ENCODE measurements around the gene BUD13.
"Not testable (repeated sequence)": the region's sequence is repeated elsewhere in the genome, so short reads cannot be mapped to it uniquely, and the experiment has no call there.

BUD13 gene

GRCh38 chr11:116774661-116775060 lies 1.9 kb upstream of the BUD13 start:
- Histone ChIP-seq H3K4me1 (ENCODE audit: control insufficient read depth, insufficient read depth, low read length) (peaks cover 9% of the 10 kb centered on the region), H3K9ac (ENCODE audit: low read length) (no peak overlapping the region), H3K36me3 (ENCODE audit: control insufficient read depth, insufficient read depth, low read length) (peaks cover 22% of the 10 kb centered on the region), H3K4me3 (ENCODE audit: low read length) (no peak overlapping the region), H3K27me3 (ENCODE audit: control insufficient read depth, insufficient read depth, low read length) (no peaks in the 10 kb centered on the region), H3K9me3 (ENCODE audit: control insufficient read depth, low read length) (no peaks in the 10 kb centered on the region)

GRCh38 chr11:116773203-116774097 lies 663 bp upstream of the BUD13 start:
- no peaks in the 10 kb centered on the region for H3K9me3 ChIP-seq (ENCODE audit: control insufficient read depth, low read length)
- H3K4me1 ChIP-seq (ENCODE audit: control insufficient read depth, insufficient read depth, low read length) = peaks cover 9% of the 10 kb centered on the region
- H3K36me3 ChIP-seq (ENCODE audit: control insufficient read depth, insufficient read depth, low read length) = peaks cover 16% of the 10 kb centered on the region
- no peaks in the 10 kb centered on the region for H3K27me3 ChIP-seq (ENCODE audit: control insufficient read depth, insufficient read depth, low read length)
- H3K4me3 ChIP-seq (ENCODE audit: low read length) = peak overlapping the region; percentile 69
- peak overlapping the region; percentile 67 for H3K9ac ChIP-seq (ENCODE audit: low read length)

DNA sequence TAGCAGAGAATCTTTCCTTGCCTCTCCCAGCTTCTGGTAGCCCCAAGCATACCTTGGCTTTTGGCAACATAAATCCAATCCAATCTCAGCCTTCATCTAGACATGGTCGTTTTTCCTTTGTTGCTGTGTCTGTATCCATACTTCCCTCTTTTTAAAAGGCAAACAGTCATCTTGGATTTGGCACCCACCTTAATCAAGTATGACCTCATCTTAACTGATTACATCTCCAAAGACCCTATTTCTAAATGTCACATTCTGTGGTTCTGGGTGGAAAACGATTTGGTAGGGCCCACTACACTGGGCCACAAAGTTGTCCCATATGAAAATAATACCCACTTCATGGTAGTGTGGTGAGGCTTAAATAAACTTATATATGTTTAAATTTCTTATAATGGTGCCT lies 852 bp downstream of the BUD13 start:
- Histone ChIP-seq H3K4me3 (ENCODE audit: low read length) (peak overlapping the region; percentile 85), H3K4me1 (ENCODE audit: control insufficient read depth, insufficient read depth, low read length) (peaks cover 9% of the 10 kb centered on the region), H3K9ac (ENCODE audit: low read length) (peak overlapping the region; percentile 82), H3K9me3 (ENCODE audit: control insufficient read depth, low read length) (no peaks in the 10 kb centered on the region), H3K27me3 (ENCODE audit: control insufficient read depth, insufficient read depth, low read length) (no peaks in the 10 kb centered on the region), H3K36me3 (ENCODE audit: control insufficient read depth, insufficient read depth, low read length) (peaks cover 5% of the 10 kb centered on the region)

DNA sequence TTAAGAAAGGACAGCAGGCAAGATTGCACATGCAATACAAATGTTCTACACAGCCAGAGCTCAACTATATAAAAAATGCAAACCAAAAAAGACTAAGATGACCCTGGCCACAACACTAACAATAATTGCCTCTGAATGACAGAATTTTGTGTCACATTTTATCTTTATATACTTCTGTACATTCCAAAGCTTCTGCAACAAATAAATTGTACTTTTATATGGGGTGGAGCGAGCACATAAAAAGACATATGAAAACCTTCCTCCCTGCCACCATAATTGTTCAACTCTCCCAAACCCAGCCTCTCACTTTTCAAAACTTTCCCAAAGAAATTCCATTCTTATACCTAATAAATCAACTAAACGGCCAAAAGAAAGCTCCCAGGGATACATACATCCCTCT lies 10.7 kb downstream of the BUD13 start:
- no peak overlapping the region for H3K9ac ChIP-seq (ENCODE audit: low read length)
- H3K4me1 ChIP-seq (ENCODE audit: control insufficient read depth, insufficient read depth, low read length) = no peaks in the 10 kb centered on the region
- H3K36me3 ChIP-seq (ENCODE audit: control insufficient read depth, insufficient read depth, low read length) = peaks cover 10% of the 10 kb centered on the region
- H3K4me3 ChIP-seq (ENCODE audit: low read length) = no peak overlapping the region
- H3K27me3 ChIP-seq (ENCODE audit: control insufficient read depth, insufficient read depth, low read length) = no peaks in the 10 kb centered on the region
- no peaks in the 10 kb centered on the region for H3K9me3 ChIP-seq (ENCODE audit: control insufficient read depth, low read length)

DNA sequence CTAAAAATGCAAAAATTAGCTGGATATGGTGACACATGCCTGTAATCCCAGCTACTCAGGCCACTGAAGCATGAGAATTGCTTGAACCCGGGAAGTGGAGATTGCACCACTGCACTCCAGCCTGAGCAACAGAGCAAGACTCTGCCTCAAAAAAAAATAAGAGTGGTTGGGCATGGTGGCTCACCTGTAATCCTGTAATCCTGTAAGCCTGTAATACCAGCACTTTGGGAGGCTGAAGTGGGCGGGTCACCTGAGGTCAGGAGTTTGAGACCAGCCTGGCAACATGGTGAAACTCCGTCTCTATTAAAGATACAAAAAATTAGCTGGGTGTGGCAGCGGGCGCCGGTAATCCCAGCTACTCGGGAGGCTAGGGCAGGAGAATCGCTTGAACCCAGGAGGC lies 16.7 kb downstream of the BUD13 start:
- not testable (repeated sequence) for H3K36me3 ChIP-seq (ENCODE audit: control insufficient read depth, insufficient read depth, low read length)

DNA sequence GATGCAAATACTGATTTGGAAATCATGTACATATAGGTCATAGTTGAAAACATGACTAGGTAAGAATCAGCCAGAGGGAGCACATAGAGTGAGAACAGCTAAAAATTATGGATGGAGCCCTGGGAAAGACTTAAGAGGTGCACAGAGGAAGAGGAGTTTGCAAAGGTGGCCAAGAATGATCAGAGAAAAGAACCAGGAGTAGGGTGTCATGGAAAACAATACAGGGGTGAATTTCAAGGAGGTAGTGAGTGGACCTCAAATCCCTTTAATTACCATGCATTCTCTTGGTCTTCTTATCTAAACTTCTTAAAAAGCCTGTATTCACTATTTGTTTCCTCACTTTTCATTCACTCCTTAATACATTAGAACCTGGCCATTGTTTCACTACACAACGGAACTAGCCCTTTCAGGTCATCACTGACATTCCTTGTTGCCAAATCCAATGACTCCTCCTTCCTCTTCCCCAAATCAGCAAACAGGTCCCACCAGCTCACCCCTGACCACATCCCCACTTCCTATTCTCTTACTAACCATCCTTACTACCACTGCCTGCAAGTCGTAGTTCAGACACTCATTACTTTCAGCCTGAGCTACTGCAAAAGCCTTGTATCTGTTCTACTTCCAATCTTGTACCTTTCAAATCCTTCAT lies 22.6 kb downstream of the BUD13 start:
- no peak overlapping the region for H3K4me3 ChIP-seq (ENCODE audit: low read length)
- H3K9ac ChIP-seq (ENCODE audit: low read length) = no peak overlapping the region
- no peaks in the 10 kb centered on the region for H3K27me3 ChIP-seq (ENCODE audit: control insufficient read depth, insufficient read depth, low read length)
- no peaks in the 10 kb centered on the region for H3K4me1 ChIP-seq (ENCODE audit: control insufficient read depth, insufficient read depth, low read length)
- H3K9me3 ChIP-seq (ENCODE audit: control insufficient read depth, low read length) = no peaks in the 10 kb centered on the region
- H3K36me3 ChIP-seq (ENCODE audit: control insufficient read depth, insufficient read depth, low read length) = peaks cover 4% of the 10 kb centered on the region

More for the DNA sequence above, 16.7 kb downstream of the BUD13 start:
- H3K9me3 ChIP-seq (ENCODE audit: control insufficient read depth, low read length); H3K9ac ChIP-seq (ENCODE audit: low read length); H3K4me1 ChIP-seq (ENCODE audit: control insufficient read depth, insufficient read depth, low read length); H3K4me3 ChIP-seq (ENCODE audit: low read length); H3K27me3 ChIP-seq (ENCODE audit: control insufficient read depth, insufficient read depth, low read length): not testable (repeated sequence)

GRCh38 chr11:116742104-116742503 lies 30.7 kb downstream of the BUD13 start:
- Histone ChIP-seq H3K27me3 (ENCODE audit: control insufficient read depth, insufficient read depth, low read length) (no peaks in the 10 kb centered on the region), H3K9ac (ENCODE audit: low read length) (no peak overlapping the region), H3K36me3 (ENCODE audit: control insufficient read depth, insufficient read depth, low read length) (no peaks in the 10 kb centered on the region), H3K4me1 (ENCODE audit: control insufficient read depth, insufficient read depth, low read length) (no peaks in the 10 kb centered on the region), H3K4me3 (ENCODE audit: low read length) (no peak overlapping the region), H3K9me3 (ENCODE audit: control insufficient read depth, low read length) (no peaks in the 10 kb centered on the region)

DNA sequence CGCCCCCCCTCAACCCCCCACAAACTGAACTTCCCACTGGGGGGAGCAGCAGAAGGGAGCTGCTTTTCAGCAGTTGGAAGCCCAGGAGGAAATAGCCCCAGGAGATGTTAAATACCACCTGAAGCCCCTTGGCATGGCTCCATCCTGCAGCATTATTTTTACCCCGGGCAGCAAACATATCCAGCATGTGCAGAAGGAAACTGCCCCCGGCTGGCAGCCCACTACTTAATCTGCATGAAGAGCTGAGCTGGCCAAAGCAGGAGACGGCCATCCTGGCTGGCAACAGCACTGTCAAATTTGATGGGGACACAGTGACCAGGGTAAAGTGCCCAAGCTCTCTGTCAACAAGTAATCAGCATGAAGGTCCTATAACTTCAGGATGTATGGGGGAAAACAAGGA lies 32.0 kb downstream of the BUD13 start:
- Histone ChIP-seq H3K9me3 (ENCODE audit: control insufficient read depth, low read length) (no peaks in the 10 kb centered on the region), H3K4me1 (ENCODE audit: control insufficient read depth, insufficient read depth, low read length) (no peaks in the 10 kb centered on the region), H3K36me3 (ENCODE audit: control insufficient read depth, insufficient read depth, low read length) (no peaks in the 10 kb centered on the region), H3K9ac (ENCODE audit: low read length) (no peak overlapping the region), H3K27me3 (ENCODE audit: control insufficient read depth, insufficient read depth, low read length) (no peaks in the 10 kb centered on the region), H3K4me3 (ENCODE audit: low read length) (no peak overlapping the region)

- no peaks in the 10 kb centered on the region for H3K4me1 ChIP-seq (ENCODE audit: control insufficient read depth, insufficient read depth, low read length)
- no peak overlapping the region for H3K9ac ChIP-seq (ENCODE audit: low read length)
- no peaks in the 10 kb centered on the region for H3K9me3 ChIP-seq (ENCODE audit: control insufficient read depth, low read length)
- no peaks in the 10 kb centered on the region for H3K27me3 ChIP-seq (ENCODE audit: control insufficient read depth, insufficient read depth, low read length)
- no peaks in the 10 kb centered on the region for H3K36me3 ChIP-seq (ENCODE audit: control insufficient read depth, insufficient read depth, low read length)
- H3K4me3 ChIP-seq (ENCODE audit: low read length) = no peak overlapping the region
Measured at GRCh38 chr11:116738975-116739374, 33.8 kb downstream of the BUD13 start.

GRCh38 chr11:116736763-116737162 lies 36.0 kb downstream of the BUD13 start:
- peaks cover 8% of the 10 kb centered on the region for H3K27me3 ChIP-seq (ENCODE audit: control insufficient read depth, insufficient read depth, low read length)
- H3K36me3 ChIP-seq (ENCODE audit: control insufficient read depth, insufficient read depth, low read length) = no peaks in the 10 kb centered on the region
- H3K9me3 ChIP-seq (ENCODE audit: control insufficient read depth, low read length) = no peaks in the 10 kb centered on the region
- no peak overlapping the region for H3K9ac ChIP-seq (ENCODE audit: low read length)
- H3K4me3 ChIP-seq (ENCODE audit: low read length) = no peak overlapping the region
- H3K4me1 ChIP-seq (ENCODE audit: control insufficient read depth, insufficient read depth, low read length) = peaks cover 8% of the 10 kb centered on the region

GRCh38 chr11:116733969-116734508 lies 38.7 kb downstream of the BUD13 start:
- peaks cover 24% of the 10 kb centered on the region for H3K4me1 ChIP-seq (ENCODE audit: control insufficient read depth, insufficient read depth, low read length)
- no peak overlapping the region for H3K4me3 ChIP-seq (ENCODE audit: low read length)
- no peaks in the 10 kb centered on the region for H3K36me3 ChIP-seq (ENCODE audit: control insufficient read depth, insufficient read depth, low read length)
- no peaks in the 10 kb centered on the region for H3K9me3 ChIP-seq (ENCODE audit: control insufficient read depth, low read length)
- peaks cover 28% of the 10 kb centered on the region for H3K27me3 ChIP-seq (ENCODE audit: control insufficient read depth, insufficient read depth, low read length)
- H3K9ac ChIP-seq (ENCODE audit: low read length) = no peak overlapping the region

- H3K4me3 ChIP-seq (ENCODE audit: low read length) = no peak overlapping the region
- H3K27me3 ChIP-seq (ENCODE audit: control insufficient read depth, insufficient read depth, low read length) = peaks cover 28% of the 10 kb centered on the region
- H3K9me3 ChIP-seq (ENCODE audit: control insufficient read depth, low read length) = no peaks in the 10 kb centered on the region
- no peaks in the 10 kb centered on the region for H3K36me3 ChIP-seq (ENCODE audit: control insufficient read depth, insufficient read depth, low read length)
- peaks cover 24% of the 10 kb centered on the region for H3K4me1 ChIP-seq (ENCODE audit: control insufficient read depth, insufficient read depth, low read length)
- H3K9ac ChIP-seq (ENCODE audit: low read length) = no peak overlapping the region
Measured at GRCh38 chr11:116733043-116733755, 39.6 kb downstream of the BUD13 start.
